ES-I3 (cell line): ENCODE data around the gene KXD1.

ENCODE experiments used
- H3K36me3 ChIP-seq: 2 replicates; pipeline ENCODE4 v1.6.1; 2013; ENCODE audit warnings: mild to moderate bottlenecking, low read length, control low read depth, moderate library complexity; ENCODE audit not compliant: insufficient read depth
- H3K4me1 ChIP-seq: 2 replicates; pipeline ENCODE4 v1.6.1; 2013; ENCODE audit warnings: mild to moderate bottlenecking, control low read depth, low read length; ENCODE audit not compliant: insufficient read depth
- H3K9ac ChIP-seq: 2 replicates; pipeline ENCODE4 v1.6.1; 2013; ENCODE audit warnings: low read depth, mild to moderate bottlenecking, low read length, moderate library complexity
- H3K9me3 ChIP-seq: 2 replicates; pipeline ENCODE4 v1.6.1; 2013; ENCODE audit warnings: mild to moderate bottlenecking, low read length, moderate library complexity; ENCODE audit not compliant: control insufficient read depth, insufficient read depth

The KXD1 gene

GRCh38 chr19:18617562-18617961, 59.9 kb downstream of the KXD1 start:
- H3K4me1 ChIP-seq, result no peaks in the 10 kb centered on the region; the same call in 1 of the 2 replicates
- H3K9me3 ChIP-seq, result no peaks in the 10 kb centered on the region
- no peak overlapping the region for H3K9ac ChIP-seq
- no peaks in the 10 kb centered on the region for H3K36me3 ChIP-seq

GRCh38 chr19:18618236-18618635, 60.6 kb downstream of the KXD1 start:
- Histone ChIP-seq H3K9ac (no peak overlapping the region), H3K9me3 (no peaks in the 10 kb centered on the region), H3K4me1 (no peaks in the 10 kb centered on the region; the same call in 1 of the 2 replicates), H3K36me3 (no peaks in the 10 kb centered on the region)
